GM19328 (cell line): ENCODE data around the gene PRMT7.
"Not testable (repeated sequence)": the region's sequence is repeated elsewhere in the genome, so short reads cannot be mapped to it uniquely, and the experiment has no call there.

ENCODE experiments used
- ATAC-seq: cut with Tn5 transposase; IDR thresholded peaks from one replicate; pipeline ENCODE4 v1.9.1; 2021; ENCODE audit warnings: mild to moderate bottlenecking, moderate library complexity; ENCODE audit not compliant: unreplicated experiment

The PRMT7 gene

GRCh38 chr16:68283801-68284598 lies 26.8 kb upstream of the PRMT7 start:
- ATAC-seq: no peak

- peak; percentile 38 for ATAC-seq
Measured at GRCh38 chr16:68284847-68285246, 26.0 kb upstream of the PRMT7 start.

- ATAC-seq: no peak
Measured at GRCh38 chr16:68285683-68286082, 25.1 kb upstream of the PRMT7 start.

GRCh38 chr16:68286153-68287074 lies 24.4 kb upstream of the PRMT7 start:
- no peak for ATAC-seq

- ATAC-seq: no peak
Measured at GRCh38 chr16:68287276-68288251, 23.3 kb upstream of the PRMT7 start.

GRCh38 chr16:68288252-68288650 lies 22.6 kb upstream of the PRMT7 start:
- no peak for ATAC-seq

- not testable (repeated sequence) for ATAC-seq
Measured at GRCh38 chr16:68288796-68289195, 22.0 kb upstream of the PRMT7 start.

- no peak for ATAC-seq
Measured at GRCh38 chr16:68289202-68289601, 21.6 kb upstream of the PRMT7 start.

- peak; percentile 77 for ATAC-seq
Measured at GRCh38 chr16:68289621-68290329, 21.0 kb upstream of the PRMT7 start.

- no peak for ATAC-seq
Measured at GRCh38 chr16:68290450-68290849, 20.4 kb upstream of the PRMT7 start.

- ATAC-seq: no peak
Measured at GRCh38 chr16:68291227-68291626, 19.6 kb upstream of the PRMT7 start.

- no peak for ATAC-seq
Measured at GRCh38 chr16:68292425-68292824, 18.4 kb upstream of the PRMT7 start.

GRCh38 chr16:68296291-68296690 lies 14.5 kb upstream of the PRMT7 start:
- no peak for ATAC-seq

- no peak for ATAC-seq
Measured at GRCh38 chr16:68296693-68297092, 14.1 kb upstream of the PRMT7 start.

- no peak for ATAC-seq
Measured at GRCh38 chr16:68297908-68298307, 12.9 kb upstream of the PRMT7 start.

- ATAC-seq: no peak
Measured at GRCh38 chr16:68298312-68298711, 12.5 kb upstream of the PRMT7 start.

- no peak for ATAC-seq
Measured at GRCh38 chr16:68298907-68299561, 11.8 kb upstream of the PRMT7 start.

- ATAC-seq: no peak
Measured at GRCh38 chr16:68299571-68300453, 11.0 kb upstream of the PRMT7 start.
